Ectodermal cell (in vitro differentiated cells): ENCODE data around the gene SERP2. TPM values are rescaled to one million over a fixed set of nuclear protein-coding genes. Genes with fewer than 3 reads are reported as not detected.
"Not testable (repeated sequence)": the region's sequence is repeated elsewhere in the genome, so short reads cannot be mapped to it uniquely, and the experiment has no call there.

ENCODE experiments used
- H3K27ac ChIP-seq: 2 replicates; pipeline ENCODE4 v1.7.0; 2013; ENCODE audit warnings: mild to moderate bottlenecking, low read depth, low read length; ENCODE audit not compliant: insufficient read depth, poor library complexity, severe bottlenecking
- H3K27me3 ChIP-seq: 2 replicates; pipeline ENCODE4 v1.7.0; 2013; ENCODE audit warnings: mild to moderate bottlenecking, low read length; ENCODE audit not compliant: insufficient read depth, control insufficient read depth, poor library complexity, severe bottlenecking
- H3K36me3 ChIP-seq: one replicate; pipeline ENCODE4 v1.7.0; 2013; ENCODE audit warnings: low read length; ENCODE audit not compliant: control insufficient read depth, insufficient read depth
- H3K4me1 ChIP-seq: one replicate; pipeline ENCODE4 v1.7.0; 2013; ENCODE audit warnings: low read length; ENCODE audit not compliant: control insufficient read depth, insufficient read depth
- H3K4me3 ChIP-seq: 2 replicates; pipeline ENCODE4 v1.7.0; 2013; ENCODE audit warnings: low read depth, low read length, control low read depth; ENCODE audit not compliant: insufficient read depth
- H3K9me3 ChIP-seq: 2 replicates; pipeline ENCODE4 v1.7.0; 2013; ENCODE audit warnings: mild to moderate bottlenecking, low read length, moderate library complexity; ENCODE audit not compliant: control insufficient read depth
- WGBS, 2 experiments: methylation state at CpG; one replicate each; pipeline ENCODE4 v1.1.7; 2013; ENCODE audit warnings: missing lambda C conversion rate in 2 of 2; 5-methylcytosine and 5-hydroxymethylcytosine counted together
- polyA plus RNA-seq, 4 experiments: library from polyadenylated mRNA; stranded (reverse); fragments of 50-300 nt; gene quantifications; one replicate each; pipeline ENCODE4 v1.2.3, GENCODE V29; 2013

SERP2 gene
- 8.9 TPM for polyA plus RNA-seq (2013, experiment 1 of 4)
- 9.5 TPM for polyA plus RNA-seq (2013, experiment 2 of 4)
- polyA plus RNA-seq (2013, experiment 3 of 4), result 6.7 TPM
- polyA plus RNA-seq (2013, experiment 4 of 4), result 9.5 TPM

DNA sequence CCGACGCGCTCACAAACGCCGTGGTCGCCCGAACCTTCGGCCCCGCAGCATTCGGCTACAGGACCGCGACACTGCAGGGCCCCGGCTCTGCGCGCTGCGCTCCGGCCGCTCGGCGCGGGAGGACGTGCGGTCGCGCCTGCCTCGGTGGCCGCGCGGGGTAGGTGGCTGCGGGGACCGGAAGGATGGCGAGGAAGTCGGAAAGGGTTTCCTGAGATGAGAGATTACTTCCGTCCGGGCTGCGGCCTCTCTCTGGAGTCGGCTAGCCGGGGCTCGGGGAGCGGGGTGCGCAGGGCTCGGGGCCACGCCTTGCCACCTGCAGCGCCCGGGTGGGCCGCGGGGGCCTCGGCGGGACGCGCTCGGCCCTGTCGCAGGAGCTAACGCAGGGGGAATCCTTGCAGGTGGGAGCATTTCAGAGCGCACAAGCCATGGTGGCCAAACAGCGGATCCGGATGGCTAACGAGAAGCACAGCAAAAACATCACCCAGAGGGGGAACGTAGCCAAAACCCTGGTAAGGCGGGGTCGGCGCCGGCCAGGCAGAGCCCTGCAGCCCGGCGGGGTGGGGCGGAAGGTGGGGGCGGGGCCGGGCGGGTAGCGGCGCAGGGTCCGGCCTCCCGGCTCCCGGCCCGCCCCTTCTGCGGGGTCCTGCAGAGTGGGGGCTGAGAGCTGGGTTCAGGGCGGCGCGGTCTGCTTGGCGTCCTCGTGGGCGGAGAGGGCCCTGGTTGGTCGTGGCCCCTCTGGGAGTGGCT, at the start of gene SERP2:
SERP2 (plus strand) TSS at position 224 of the 747 bp plus-strand sequence; CDS start at position 426, 202 bp downstream.
- Histone ChIP-seq H3K4me1 (peaks cover 2% of the 10 kb centered on the region), H3K36me3 (no peaks in the 10 kb centered on the region), H3K27ac (no peak within 1 kb of the TSS), H3K27me3 (peaks cover 5% of the 10 kb centered on the region), H3K4me3 (peak within 1 kb of the TSS; percentile 46), H3K9me3 (no peaks in the 10 kb centered on the region)
- 1% methylated on average over 82 of the region's 83 CpGs for WGBS, 2 experiments

DNA sequence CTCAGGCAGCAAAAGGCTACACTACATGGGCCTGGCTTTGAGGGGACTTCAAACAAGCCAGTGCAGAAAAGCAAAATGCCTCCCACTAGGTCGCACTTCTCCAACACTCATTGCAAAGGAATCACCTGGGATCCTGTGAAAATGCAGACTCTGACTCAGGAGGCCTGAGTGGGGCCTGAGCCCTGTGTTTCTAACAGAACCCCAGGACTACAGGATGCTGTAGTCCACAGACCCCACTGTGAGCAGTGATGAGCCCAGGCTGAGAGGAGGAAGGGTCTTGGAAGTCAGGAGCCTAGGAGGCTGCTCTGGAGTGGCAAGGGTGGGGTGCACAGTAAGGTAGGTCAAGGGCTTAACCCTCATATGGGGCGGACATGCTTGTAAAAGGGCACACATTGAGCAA, 46.7 kb upstream of the SERP2 start:
- H3K27ac ChIP-seq, result no peak overlapping the region
- WGBS, 2 experiments, result 97 to 99% methylated on average over 2 of the region's 2 CpGs

DNA sequence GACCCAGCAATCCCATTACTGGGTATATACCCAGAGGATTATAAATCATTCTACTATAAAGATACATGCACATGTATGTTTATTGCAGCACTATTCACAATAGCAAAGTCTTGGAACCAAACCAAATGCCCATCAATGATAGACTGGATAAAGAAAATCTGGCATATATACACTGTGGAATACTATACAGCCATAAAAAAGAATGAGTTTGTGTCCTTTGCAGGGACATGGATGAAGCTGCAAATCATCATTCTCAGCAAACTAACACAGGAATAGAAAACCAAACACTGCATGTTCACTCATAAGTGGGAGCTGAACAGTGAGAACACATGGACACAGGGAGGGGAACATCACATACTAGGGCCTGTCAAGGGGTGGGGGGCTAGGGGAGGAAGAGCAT, 44.6 kb upstream of the SERP2 start:
- H3K9me3 ChIP-seq, H3K27ac ChIP-seq, H3K27me3 ChIP-seq, H3K36me3 ChIP-seq, H3K4me3 ChIP-seq: not testable (repeated sequence)
- H3K4me1 ChIP-seq, result peaks cover 11% of the 10 kb centered on the region

More for the DNA sequence above, 46.7 kb upstream of the SERP2 start:
- Histone ChIP-seq H3K4me1 (peaks cover 2% of the 10 kb centered on the region), H3K9me3 (no peaks in the 10 kb centered on the region), H3K27me3 (no peaks in the 10 kb centered on the region), H3K36me3 (no peaks in the 10 kb centered on the region), H3K4me3 (no peak overlapping the region)

DNA sequence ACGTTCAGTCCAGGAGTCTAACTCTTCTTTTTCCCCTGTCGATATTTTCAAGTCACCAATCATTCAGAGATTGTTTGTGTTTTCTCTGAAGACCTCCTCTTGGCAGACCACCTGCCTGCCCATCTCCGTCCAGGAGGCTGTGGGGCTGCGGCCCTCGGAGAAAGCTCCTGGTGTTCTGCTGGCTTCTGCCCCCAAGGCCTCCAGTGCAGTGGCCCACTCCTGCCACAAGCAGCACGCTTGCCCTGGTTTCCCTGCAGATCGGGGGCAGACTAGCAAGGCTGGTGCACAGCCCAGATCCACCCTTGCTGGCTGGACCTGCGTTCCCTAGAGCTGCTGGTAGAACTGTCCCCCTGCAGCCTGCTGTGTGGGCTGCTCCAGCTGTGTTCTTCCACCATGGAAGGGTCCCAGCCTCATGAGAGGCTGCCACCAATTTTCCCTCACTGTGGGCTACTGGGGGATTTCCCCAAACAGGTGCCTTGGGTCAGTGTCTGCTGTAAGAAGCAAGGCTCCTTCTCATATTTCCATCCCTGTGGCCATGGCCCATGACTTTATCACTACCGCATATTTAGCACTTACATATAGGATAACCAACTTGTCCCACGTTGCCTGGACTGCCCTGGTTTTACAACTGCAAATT, 43.6 kb upstream of the SERP2 start:
- WGBS, 2 experiments, result 93 to 94% methylated on average over 10 of the region's 10 CpGs
- no peak overlapping the region for H3K27ac ChIP-seq
- no peaks in the 10 kb centered on the region for H3K36me3 ChIP-seq
- no peaks in the 10 kb centered on the region for H3K9me3 ChIP-seq
- H3K27me3 ChIP-seq, result no peaks in the 10 kb centered on the region
- H3K4me1 ChIP-seq, result peaks cover 11% of the 10 kb centered on the region
- H3K4me3 ChIP-seq, result no peak overlapping the region

DNA sequence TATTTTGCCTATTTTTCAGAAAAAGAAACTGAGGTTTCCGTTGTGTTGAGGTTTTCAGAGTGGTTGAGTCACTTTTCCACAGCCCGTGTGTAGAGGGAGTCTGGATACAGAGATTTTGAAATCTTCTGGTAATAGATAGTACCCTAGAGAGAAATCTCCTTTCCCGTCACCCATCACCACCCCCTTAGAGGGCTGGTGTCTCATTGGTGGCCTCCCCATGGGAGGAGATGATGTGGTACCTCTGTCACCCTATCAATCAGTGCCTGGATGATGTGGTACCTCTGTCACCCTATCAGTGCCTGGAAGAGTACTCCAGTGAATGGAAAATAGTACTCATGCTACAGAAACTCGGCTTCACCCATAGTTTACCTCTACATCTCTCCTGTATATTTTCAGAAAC, 42.2 kb upstream of the SERP2 start:
- no peaks in the 10 kb centered on the region for H3K9me3 ChIP-seq
- H3K36me3 ChIP-seq, result no peaks in the 10 kb centered on the region
- H3K27ac ChIP-seq, result no peak overlapping the region
- H3K4me3 ChIP-seq, result no peak overlapping the region
- WGBS, 2 experiments, result 95 to 97% methylated on average over 3 to 4 of the region's 4 CpGs
- no peaks in the 10 kb centered on the region for H3K27me3 ChIP-seq
- peaks cover 11% of the 10 kb centered on the region for H3K4me1 ChIP-seq

DNA sequence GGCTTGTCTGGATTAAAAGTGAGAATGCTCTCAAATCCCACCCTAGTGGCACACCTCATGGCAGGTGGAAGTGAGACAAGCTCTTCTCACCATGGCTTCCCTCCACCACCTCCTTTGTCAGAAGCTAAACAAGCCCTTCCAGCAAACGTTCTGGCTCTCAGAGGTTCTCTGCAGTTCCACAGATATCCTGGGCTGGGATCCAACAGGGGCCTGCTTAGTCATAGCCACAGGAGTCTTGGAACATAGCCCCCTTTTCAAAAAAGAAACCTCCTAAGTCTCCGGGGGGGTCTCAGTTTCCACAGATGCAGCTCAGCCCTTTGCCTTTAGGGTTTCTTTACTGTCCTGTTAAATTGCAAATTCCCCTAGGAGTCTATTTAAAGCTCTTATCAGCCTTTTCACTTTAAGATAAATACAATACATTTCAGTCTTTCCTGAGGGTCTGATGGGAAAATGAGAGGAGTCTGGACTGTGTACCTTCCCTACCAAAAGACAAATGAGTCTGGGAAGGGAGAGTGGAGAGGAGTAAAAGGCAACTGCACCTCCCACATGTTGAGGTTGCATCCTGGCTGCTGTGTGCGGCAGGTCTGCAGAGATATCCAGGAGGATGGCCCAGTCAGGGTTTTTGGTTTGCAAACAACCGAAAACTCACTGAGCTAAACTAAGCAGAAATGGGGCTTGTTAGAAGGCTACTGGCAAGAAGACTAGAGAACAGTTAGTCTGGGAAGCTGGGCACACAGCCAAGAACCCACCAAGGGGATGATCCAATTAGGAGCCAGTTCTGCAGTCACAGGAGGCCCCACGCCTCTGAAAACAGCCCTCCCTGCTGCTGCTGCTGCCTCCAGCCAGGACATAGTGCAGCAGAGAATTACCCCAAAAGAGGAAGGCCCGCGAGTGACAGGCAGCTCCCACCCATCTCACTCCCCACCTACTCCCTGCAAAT, 41.4 kb upstream of the SERP2 start:
- 41 to 42% methylated on average over 7 of the region's 7 CpGs for WGBS, 2 experiments
- H3K27me3 ChIP-seq, result no peaks in the 10 kb centered on the region
- H3K36me3 ChIP-seq, result no peaks in the 10 kb centered on the region
- H3K9me3 ChIP-seq, result no peaks in the 10 kb centered on the region
- no peak overlapping the region for H3K4me3 ChIP-seq
- H3K4me1 ChIP-seq, result peaks cover 11% of the 10 kb centered on the region
- no peak overlapping the region for H3K27ac ChIP-seq

DNA sequence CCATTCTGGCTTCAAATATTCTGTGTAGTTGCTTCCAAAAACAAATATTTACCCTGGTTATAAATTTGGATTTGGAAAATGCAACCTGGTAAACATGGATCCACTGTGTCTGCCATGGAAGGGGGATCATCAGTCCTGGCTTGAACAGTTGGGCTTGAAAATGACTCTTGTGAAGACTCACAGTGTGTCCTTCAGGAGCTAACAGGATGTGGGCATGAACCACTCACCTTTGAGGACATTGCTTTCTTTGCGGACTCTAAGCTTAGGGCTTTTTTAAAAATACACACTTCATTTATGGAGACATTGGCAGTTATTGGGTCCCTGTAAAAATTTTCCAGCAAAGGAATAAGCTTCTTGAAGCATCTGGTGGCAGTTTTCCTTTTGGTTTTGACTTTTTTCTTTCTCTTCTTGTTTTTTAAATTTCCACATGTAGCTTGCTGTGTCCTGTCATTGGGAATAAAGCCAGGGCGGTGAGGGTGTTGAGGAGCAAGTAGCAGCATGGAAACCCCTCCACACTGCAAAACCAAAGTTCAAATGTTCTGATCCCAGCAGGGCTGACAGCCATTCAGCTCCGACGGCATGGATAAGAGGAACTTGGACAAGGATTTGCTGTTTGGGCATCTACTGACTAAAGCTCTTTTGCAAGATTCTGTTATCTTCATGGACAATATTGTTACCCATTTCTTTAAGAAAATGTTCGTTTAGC, 39.5 kb upstream of the SERP2 start:
- Histone ChIP-seq H3K4me3 (no peak overlapping the region), H3K9me3 (no peaks in the 10 kb centered on the region), H3K36me3 (no peaks in the 10 kb centered on the region), H3K27ac (no peak overlapping the region), H3K27me3 (no peaks in the 10 kb centered on the region), H3K4me1 (peaks cover 11% of the 10 kb centered on the region)
- 73 to 82% methylated on average over 5 of the region's 5 CpGs for WGBS, 2 experiments

DNA sequence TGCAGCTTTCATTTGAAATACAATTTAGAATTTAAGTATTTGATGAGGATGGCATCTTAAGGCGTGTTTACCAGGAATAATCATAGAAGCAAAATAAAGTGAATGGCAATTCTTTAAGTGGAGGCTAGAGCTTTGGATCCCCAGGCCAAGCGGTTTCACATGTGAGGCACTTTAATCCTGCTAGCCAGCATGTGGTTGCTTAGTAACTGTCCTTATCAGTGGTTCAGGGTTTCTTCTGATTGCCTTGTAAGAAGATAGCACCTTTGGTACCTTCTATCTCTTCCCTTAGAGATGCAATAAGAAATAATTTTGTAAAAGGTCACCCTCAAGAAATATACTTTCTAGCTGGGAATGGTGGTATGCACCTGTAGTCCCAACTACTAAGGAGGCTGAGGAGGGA, 38.9 kb upstream of the SERP2 start:
- Histone ChIP-seq H3K27me3 (no peaks in the 10 kb centered on the region), H3K4me1 (peaks cover 11% of the 10 kb centered on the region), H3K36me3 (no peaks in the 10 kb centered on the region), H3K27ac (no peak overlapping the region), H3K4me3 (no peak overlapping the region), H3K9me3 (no peaks in the 10 kb centered on the region)
- 75 to 86% methylated on average over 2 of the region's 2 CpGs for WGBS, 2 experiments

DNA sequence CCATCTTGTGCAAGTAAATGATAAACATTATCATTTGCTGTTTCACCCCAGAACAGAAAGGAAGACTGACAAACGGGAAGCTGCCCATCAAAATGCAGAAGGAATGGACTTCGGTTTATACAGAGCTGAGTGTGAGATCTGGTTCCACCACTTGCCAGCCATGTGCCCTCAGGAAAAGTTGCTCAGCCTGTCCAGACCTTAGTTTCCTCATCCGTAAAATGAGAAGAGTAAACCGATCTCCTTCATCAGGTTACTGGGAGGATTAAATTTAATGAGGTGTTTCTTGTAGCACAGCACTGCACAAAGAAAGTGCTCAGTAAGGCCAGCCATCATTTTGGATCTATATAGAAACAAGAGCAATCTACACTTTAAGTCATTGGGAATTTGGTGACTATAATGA, 36.7 kb upstream of the SERP2 start:
- H3K4me1 ChIP-seq, result peaks cover 9% of the 10 kb centered on the region
- no peaks in the 10 kb centered on the region for H3K36me3 ChIP-seq
- H3K27me3 ChIP-seq, result no peaks in the 10 kb centered on the region
- no peak overlapping the region for H3K27ac ChIP-seq
- WGBS, 2 experiments, result 95 to 98% methylated on average over 4 of the region's 4 CpGs
- H3K4me3 ChIP-seq, result no peak overlapping the region
- no peaks in the 10 kb centered on the region for H3K9me3 ChIP-seq
